Measurements from ENCODE around the gene TENM4. TPM values are rescaled to one million over a fixed set of nuclear protein-coding genes. Genes with fewer than 3 reads are reported as not detected.

TENM4 gene
- total RNA-seq, 1 donor from 2014 or later: 27.2 TPM

DNA sequence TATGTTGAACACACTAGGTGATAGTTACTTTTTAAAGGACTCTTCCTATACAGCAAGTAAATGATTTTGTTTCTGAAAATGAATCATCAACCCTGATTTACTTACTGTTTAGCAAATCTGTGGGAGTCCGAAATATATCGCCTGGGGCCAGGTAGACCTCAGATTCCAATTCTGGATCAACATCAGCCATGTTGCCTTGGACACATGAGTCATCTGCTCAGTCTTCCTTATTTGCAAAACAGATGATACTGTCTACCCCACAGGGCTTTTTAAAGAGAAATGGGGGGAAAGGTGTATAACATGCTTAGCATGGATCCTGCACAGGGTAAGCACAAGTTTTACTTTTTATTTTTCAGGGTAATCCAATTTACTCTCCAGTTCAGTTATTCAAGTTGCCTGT is 324.2 kb downstream of the TENM4 start:
- DNase-seq: no peak

DNA sequence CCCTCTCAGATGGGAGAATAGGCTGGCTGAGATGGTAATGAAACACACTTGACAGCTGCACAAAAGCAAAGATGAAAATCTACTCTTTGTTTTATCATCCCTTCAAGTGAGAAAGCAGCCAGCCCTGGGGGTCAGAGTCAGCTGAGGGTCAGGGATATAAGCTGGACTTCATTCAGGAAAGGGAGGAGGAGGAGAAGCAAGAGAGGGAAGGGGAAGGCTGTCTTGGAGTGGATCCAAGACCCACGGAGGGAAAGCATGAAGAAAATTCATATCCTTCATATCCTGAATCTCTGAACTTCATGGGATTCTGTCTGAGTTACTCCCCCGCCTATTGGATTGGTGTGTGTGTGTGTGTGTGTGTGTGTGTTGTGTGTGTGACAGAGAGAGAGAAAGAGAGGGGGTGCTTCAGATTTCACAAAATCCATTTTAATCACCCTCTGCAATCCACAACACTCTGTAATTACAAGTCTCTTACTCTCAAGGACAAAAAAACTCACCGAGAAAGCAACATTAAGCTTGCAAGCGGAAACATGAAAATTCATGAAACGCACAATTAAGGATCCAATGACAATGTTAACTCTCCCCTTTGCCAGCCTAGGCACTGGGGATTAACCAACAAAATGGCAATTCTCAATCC is 327.7 kb downstream of the TENM4 start:
- no peak for DNase-seq

- DNase-seq: no peak
Observed at GRCh38 chr11:79110796-79111195, 330.0 kb downstream of the TENM4 start.

DNA sequence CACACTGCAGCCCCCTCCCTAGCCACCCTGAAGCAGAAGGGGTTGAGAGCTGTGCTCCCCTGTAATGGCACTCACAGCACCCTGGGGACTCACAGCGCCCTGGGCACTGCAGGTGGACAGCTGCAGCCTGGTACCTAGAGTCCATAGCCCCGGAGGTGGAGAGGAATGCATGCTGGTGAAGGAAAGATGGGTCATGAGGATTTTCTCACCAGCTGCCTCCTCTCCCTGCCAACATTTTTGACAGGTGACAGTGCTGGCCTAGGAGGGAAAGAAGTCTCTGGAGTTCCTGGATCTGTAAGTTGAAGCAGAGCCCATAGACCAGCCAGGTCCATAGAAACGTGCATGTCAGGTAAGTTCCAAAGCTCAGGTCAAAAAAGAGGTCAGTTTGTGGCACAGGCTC is 330.5 kb downstream of the TENM4 start:
- DNase-seq: no peak

DNA sequence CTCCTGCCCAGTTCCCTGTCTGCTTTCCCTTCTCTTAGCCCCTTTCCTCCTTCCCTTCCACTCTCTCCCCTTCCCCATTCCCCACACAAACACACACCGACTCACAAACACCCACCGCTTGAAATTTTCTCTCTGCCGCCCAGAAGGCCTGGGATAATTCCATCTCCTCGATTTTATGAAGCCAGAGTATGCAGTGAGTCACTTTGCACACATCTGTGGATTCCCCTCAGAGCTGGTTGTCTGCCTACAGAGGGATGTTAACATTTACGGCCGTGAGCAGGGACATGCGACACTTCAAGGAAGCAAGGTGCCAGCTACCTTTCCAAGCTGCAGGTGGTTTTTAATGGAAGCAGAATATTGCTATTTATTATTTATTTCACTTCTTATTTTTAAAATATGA is 332.0 kb downstream of the TENM4 start:
- no peak for DNase-seq

GRCh38 chr11:79102840-79103239 is 338.0 kb downstream of the TENM4 start:
- peak; percentile 49 for DNase-seq

DNA sequence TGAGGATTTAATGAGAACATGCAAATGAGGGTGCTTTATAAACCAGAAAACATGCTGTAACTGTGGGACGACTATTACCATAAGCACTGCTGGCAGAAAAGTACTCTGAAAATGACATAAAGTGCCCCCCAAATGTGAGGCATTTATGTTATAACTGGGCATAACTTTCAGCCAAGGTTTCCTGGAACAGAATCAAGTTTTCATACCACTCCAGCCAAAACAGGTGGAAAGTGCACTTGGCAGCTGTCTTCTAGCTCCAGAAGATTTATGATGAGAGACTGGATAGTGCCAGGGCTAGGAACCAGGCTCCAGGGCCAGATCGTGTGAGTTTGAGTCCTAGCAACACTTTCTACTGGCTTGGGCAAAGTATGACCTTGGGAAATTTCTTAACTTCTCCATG is 339.2 kb downstream of the TENM4 start:
- DNase-seq: no peak

DNA sequence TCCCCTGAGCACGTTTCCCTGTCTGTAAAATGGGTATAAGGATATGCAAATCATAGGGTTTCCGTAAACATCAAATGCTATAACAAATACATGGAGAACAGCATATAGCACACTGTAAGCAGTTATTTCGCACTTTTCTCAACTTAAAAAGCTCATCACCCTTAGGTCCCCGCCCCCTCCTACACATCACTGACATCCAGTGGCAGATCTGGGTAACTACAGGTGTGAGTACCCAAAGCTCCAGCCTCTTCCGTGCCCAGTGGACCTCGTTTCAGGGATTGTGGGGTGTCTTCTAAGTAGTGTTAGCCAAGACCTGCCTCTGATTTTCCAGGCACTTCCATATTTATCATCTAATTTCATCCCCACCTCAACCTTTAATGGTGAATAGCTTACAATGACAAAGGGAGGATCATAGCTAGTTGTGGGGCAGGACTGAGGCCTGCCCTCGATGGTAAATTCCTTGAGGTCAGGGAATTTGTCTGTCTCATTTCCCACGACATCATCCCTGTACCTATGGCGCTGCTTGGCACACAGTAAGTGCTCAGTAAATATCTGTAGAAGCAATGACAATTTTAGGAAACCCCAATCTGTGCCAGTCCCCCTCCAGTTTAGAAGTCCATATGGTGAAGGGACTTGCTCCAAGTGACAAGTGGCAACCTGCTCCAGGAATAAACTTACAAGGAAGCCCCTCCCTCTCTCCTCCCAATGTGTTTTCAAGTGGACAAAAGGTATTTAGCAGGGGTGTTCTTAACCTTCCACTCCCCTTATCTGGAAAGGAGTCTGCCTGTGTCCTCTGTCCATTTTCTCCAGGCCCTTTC is 340.5 kb downstream of the TENM4 start:
- DNase-seq: peak; percentile 17

DNA sequence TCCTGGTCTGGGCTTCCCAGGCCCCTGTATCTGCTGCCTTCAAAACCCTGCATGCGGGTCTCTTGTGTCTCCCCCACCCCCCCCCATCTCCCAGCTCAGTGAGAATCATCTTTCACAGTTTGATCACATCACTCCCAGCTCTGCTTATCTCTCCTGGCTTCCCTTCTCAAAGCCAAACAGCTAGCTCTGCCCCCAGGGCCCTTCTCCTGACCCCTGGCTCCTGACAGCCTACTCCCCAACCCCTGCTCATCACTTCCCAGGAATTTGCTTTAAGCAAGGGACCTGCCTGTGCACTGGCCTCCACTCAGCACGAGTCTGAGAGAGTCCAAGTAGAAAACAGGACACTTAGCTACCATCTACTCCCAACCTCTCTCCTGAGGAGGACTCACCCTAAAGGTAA is 342.7 kb downstream of the TENM4 start:
- DNase-seq: no peak

- DNase-seq: no peak
Observed at GRCh38 chr11:79097246-79097875, 343.5 kb downstream of the TENM4 start.

- DNase-seq: no peak
Observed at GRCh38 chr11:79095424-79095823, 345.4 kb downstream of the TENM4 start.

DNA sequence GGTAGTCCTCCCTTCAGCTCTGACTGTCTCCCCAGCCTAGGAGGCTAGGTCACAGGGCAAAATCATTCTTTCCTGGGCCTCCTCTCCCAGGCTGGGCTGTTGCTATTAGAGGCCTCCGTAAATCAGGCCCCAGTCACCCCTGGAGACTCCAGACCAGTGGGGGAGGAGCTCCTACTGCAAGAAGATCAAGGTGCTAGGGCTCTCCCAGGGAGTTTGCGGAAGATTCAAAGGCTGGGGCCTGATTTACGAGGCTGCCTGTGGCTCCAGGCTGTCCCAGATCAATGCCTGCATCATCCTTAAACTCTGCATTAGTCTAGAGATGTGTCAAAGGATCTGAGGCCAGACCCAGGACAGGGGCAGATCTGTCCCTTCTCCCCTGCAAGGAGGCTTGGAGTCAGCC is 346.2 kb downstream of the TENM4 start:
- no peak for DNase-seq

- no peak for DNase-seq
Observed at GRCh38 chr11:79092791-79093353, 348.0 kb downstream of the TENM4 start.

DNA sequence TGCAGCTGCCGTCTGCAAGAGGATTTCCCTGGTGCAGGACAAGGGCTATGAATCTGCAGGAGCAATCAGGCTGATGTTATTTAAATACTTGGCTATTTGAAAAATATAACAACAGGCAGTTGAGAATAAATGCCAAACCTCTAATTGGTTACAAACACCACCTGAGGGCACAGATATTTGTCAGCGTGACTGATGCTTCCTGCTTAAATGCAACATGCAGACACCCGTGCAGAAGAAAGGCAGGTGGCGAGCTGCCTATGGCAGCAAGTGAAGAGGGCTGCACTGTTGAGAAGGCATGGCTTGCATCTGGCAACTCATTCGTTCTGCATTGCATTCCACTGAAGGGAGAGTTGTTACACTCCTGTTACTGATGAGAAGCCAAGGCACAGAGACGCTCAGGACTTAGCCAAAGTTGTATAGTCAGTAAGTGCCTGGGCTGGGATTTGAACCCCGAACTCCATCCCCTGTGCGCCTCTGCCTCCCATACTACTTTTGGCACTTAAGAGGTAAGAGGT is 350.6 kb downstream of the TENM4 start:
- no peak for DNase-seq

GRCh38 chr11:79089601-79090000 is 351.2 kb downstream of the TENM4 start:
- DNase-seq: no peak

- DNase-seq: no peak
Observed at GRCh38 chr11:79088967-79089366, 351.9 kb downstream of the TENM4 start.

DNA sequence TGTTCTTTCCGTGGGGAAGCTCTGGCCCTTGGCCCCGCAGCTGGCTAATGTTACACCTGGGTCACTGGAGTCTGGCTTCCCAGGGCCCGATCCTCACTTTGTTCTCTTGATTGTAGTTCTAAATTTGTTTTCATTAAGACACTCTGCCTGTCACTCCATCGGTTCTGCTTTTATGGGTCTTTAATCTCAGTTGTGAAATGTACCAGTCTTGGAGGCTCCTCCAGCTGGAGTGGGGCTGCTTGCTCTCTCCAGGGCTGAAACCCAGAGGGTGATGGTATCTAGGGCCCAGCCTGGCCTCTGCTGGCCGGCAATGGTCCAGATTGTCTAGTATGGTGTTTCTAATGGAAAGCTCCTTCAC is 352.9 kb downstream of the TENM4 start:
- no peak for DNase-seq

DNA sequence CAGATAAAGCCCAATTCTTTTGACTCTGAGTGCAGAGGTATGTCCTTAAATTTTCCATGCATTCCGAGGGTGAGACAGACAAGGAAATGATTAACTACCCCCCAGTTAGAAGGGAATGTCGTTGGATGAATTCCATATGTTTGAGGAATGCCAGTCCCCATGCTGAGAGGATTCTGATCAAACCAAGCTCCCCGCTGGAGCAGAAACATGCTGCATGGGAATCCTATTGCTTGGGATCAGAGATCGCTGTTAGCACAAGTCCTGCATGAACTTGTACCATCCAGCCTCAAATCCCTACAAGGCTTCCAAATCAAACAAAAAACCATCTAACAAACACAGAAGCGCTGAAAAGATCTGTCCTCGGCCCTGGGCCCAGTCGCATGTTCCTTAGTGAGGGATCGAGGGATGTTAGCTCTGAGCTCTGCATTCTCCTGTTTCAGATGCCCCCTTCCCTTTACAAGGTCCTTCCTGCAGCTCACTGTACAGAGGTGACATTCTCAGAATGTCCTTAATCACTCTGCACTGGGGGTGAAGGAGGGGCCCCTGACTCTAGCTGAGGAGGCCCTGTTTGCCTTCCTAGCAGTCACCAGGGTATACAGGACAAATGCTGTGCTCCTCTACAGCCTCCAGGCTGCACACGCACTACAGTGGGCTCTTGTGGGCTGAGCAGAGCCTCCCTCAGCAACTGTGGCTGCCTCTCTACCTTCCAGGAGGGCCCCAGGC is 353.4 kb downstream of the TENM4 start:
- peak; percentile 35 for DNase-seq

- DNase-seq: no peak
Observed at GRCh38 chr11:79086056-79086455, 354.8 kb downstream of the TENM4 start.

DNA sequence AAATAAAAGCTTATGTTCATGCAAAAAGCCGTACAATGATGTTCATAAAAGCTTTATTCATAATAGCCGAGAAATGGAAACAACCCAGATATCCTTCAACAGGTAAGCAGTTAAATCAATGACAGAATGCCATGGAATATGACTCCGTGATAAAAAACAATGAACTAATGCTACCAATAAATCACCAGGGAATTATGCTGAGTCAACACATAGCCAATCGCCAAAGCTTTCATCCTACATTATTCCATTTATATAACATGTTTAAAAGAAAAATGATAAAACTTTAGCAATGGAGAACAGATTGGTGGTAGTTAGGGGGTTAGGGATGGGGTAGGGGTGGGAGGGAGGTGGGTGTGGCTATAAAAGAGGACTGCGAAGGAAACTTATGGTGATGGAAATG is 356.4 kb downstream of the TENM4 start:
- no peak for DNase-seq

GRCh38 chr11:79083352-79083751 is 357.5 kb downstream of the TENM4 start:
- DNase-seq: peak; percentile 5

GRCh38 chr11:79082907-79083306 is 357.9 kb downstream of the TENM4 start:
- peak; percentile 6 for DNase-seq

Measured in skin of body (tissue), 2 donors.